Lower lobe of right lung (tissue), 2 donors: ENCODE results near the gene RELB. TPM values are rescaled to one million over a fixed set of nuclear protein-coding genes. Genes with fewer than 3 reads are reported as not detected.

Experiments
- ATAC-seq, 2 donors: fragments of 200-7000 bp; cut with Tn5 transposase; one replicate each; pipeline ENCODE4 v1.9.1; 2020 to 2022; ENCODE audit warnings: mild to moderate bottlenecking in 2 of 2, moderate library complexity in 2 of 2
- DNase-seq: peaks from one replicate; pipeline ENCODE4 v3.0.0-alpha.2; 2020
- H3K27ac ChIP-seq: fragments of 200-600 bp; one replicate; pipeline ENCODE4 v1.8.0; 2022
- H3K27me3 ChIP-seq: fragments of 200-600 bp; one replicate; pipeline ENCODE4 v1.8.0; 2022; ENCODE audit warnings: low read depth
- H3K36me3 ChIP-seq: fragments of 200-600 bp; one replicate; pipeline ENCODE4 v1.8.0; 2022; ENCODE audit warnings: mild to moderate bottlenecking
- H3K4me1 ChIP-seq: fragments of 200-600 bp; one replicate; pipeline ENCODE4 v1.8.0; 2022
- H3K4me3 ChIP-seq: fragments of 200-600 bp; one replicate; pipeline ENCODE4 v1.8.0; 2022; ENCODE audit warnings: mild to moderate bottlenecking
- H3K9me3 ChIP-seq: fragments of 200-600 bp; one replicate; pipeline ENCODE4 v1.8.0; 2022
- intact Hi-C: fragments of 100-400 bp; cut with DNase I; formaldehyde crosslinking; loops from one replicate; pipeline ENCODE4 v1.11.0; 2022
- total RNA-seq: library from RNA; stranded (reverse); fragmentation: NEBNext Ultra II Directional; extraction: Animal tissue kit (Norgen Biotek cat#: 25700); gene quantifications from one replicate; pipeline ENCODE4 v1.2.1, GENCODE V29; 2021
- TF ChIP-seq, protein P1 (sequence below): fragments of 200-600 bp; IDR thresholded peaks from one replicate; pipeline ENCODE4 v1.8.0; 2022; ENCODE audit warnings: antibody characterized with exemption, mild to moderate bottlenecking
- donor health status: DM: no; HTN: yes; CAD: no; lungs with severe emphysema.

The RELB gene
- total RNA-seq, 1 donor from 2014 or later, result 12.2 TPM

DNA sequence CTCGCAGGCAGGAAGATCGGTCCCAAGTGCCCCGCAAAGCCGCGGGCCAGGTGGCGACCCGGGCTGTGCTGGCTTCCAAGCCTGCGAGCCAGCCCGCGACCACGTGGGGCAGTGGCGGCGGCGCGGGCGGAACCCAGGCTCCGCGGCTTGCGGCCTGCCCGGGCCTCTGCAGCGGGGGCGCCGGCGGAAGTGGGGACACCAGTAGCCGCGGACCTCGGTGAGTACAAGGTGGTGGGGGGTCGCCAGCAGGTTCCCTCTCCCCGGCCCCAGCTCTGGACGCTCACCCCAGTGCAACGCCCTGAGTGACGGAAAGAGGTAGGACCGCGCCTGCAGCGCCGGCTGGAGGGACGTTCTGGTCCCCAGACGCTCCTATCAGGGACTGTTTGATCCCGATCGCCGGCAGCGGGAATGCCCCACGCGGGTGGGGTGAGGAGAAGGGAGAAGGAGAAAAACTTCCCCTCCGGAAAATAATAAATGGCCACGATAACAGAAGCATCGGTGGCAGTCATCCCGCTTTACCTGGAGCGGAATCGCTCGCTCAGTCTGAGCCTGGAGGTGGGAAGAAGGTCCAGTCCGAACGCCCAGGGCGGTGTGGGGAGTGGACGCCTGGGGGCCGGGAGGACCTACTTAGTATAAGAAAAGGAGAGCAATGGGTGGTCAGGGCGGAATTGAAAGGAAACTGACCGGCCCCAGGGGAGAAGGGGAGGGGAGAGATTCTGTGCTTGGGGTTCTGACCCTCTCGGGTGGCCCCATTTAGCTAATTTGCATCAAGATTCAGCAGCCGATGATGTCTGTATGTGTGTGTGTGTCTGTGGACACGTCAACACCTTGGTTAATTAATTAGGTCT lies 78.0 kb downstream of the RELB start, which contains the start of gene GEMIN7:
TSS of gene GEMIN7 (plus strand) at position 198 of the 848 bp plus-strand sequence. CDS start 10,855 bp downstream, outside the sequence.
- Histone ChIP-seq H3K9me3 (no peaks in the 10 kb centered on the region), H3K4me1 (peaks cover 47% of the 10 kb centered on the region), H3K4me3 (peak within 1 kb of the TSS; percentile 99), H3K36me3 (peaks cover 19% of the 10 kb centered on the region), H3K27ac (peak within 1 kb of the TSS; percentile 80), H3K27me3 (no peaks in the 10 kb centered on the region)
- ATAC-seq (peak; percentile 81 to 82), DNase-seq (peak; percentile 81)
- intact Hi-C loops, result no loop called here
- TF ChIP-seq, protein P1, sequence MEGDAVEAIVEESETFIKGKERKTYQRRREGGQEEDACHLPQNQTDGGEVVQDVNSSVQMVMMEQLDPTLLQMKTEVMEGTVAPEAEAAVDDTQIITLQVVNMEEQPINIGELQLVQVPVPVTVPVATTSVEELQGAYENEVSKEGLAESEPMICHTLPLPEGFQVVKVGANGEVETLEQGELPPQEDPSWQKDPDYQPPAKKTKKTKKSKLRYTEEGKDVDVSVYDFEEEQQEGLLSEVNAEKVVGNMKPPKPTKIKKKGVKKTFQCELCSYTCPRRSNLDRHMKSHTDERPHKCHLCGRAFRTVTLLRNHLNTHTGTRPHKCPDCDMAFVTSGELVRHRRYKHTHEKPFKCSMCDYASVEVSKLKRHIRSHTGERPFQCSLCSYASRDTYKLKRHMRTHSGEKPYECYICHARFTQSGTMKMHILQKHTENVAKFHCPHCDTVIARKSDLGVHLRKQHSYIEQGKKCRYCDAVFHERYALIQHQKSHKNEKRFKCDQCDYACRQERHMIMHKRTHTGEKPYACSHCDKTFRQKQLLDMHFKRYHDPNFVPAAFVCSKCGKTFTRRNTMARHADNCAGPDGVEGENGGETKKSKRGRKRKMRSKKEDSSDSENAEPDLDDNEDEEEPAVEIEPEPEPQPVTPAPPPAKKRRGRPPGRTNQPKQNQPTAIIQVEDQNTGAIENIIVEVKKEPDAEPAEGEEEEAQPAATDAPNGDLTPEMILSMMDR, result peak; percentile 30

DNA sequence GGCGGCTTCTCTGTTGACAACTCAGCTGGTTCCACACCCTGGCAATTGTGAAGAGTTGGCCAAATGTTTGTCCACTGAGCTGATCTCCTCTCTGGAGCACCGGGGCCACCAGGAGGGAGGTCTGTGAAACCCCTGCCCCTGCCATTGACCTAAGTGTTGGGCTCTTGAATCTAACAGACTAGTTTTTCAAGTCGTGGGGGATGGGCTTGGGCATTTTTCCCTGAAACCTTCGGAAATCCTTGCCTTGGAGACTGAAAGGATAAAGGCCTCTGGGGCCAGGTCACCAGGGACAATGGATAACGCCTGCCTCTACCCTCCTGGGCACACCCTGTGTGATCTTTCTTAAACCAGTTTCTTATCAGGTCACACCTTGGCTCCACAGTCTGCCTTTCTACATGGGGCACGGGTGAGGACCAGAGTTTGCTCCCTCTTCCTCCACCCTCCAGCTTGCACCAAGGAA lies 78.7 kb downstream of the RELB start:
- no peak for DNase-seq
- ATAC-seq, result no peak
- intact Hi-C loops, result no loop called here
- TF ChIP-seq, protein P1, result no peak
- Histone ChIP-seq H3K27me3 (no peaks in the 10 kb centered on the region), H3K36me3 (peaks cover 24% of the 10 kb centered on the region), H3K4me3 (peak overlapping the region; percentile 99), H3K27ac (peak overlapping the region; percentile 80), H3K9me3 (no peaks in the 10 kb centered on the region), H3K4me1 (peaks cover 41% of the 10 kb centered on the region)

DNA sequence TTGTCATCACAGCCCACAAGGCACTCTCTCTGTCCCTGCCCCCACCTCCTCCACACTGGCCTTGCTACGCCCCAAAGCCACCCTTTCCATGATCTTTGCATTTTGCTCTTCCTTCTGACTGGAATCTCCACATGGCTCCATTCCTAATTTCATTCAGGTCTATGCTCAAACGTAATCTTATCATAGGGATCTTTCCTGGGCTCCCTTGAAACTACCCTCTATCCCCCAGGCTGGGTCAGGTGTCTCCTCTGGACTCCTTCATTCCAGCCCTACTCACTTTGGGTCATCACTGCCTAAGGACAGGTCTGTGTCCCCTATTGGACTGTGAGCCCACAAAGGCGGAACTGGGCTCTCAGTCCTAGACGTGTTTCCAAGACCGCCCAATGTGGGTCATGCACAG lies 80.9 kb downstream of the RELB start:
- ATAC-seq, result no peak
- no peak overlapping the region for H3K27ac ChIP-seq
- TF ChIP-seq, protein P1, result no peak
- H3K4me3 ChIP-seq, result no peak overlapping the region
- H3K27me3 ChIP-seq, result no peaks in the 10 kb centered on the region
- H3K9me3 ChIP-seq, result no peaks in the 10 kb centered on the region
- H3K36me3 ChIP-seq, result peaks cover 29% of the 10 kb centered on the region
- intact Hi-C loops, result no loop called here
- DNase-seq, result no peak
- peaks cover 30% of the 10 kb centered on the region for H3K4me1 ChIP-seq

DNA sequence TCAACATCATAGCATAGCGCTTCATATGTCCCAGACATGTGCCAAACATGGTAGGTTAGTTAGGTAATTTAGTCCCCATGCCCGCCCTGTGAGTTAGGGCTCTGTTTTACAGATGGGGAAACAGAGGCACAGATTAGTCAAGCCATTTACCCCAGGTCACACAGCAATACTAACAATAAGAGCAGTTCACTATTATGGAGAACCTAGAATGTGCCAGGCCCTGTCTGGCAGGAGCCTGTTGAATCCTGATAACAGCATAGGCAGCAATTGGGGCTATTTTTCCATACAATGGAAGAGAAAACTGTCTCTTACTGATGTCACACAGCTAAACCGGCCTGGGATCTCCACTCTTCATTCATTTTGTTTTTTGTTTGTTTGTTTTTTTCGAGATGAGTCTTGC lies 85.2 kb downstream of the RELB start:
- intact Hi-C loops, result no loop called here

DNA sequence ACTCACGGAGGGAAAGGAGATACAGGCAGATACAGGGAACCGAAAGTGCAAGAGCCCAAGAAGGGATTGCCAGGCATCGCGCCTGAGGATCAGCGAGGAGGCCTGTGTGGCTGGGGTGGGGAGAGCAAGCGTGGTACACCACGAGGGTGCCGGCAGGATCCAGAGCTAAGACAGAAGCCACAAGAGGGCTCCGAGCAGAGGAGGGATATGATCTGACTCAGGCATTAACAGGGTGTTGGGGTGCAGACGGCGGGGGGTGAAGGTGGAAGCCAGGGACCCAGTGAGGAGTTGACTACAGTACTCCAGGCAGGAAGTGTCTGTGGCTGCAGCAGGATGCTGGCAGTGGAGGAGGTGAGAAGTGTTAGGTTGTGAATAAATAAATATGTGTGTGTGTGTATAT lies 86.3 kb downstream of the RELB start:
- Histone ChIP-seq H3K36me3 (peaks cover 34% of the 10 kb centered on the region), H3K4me1 (peaks cover 7% of the 10 kb centered on the region), H3K27me3 (no peaks in the 10 kb centered on the region), H3K9me3 (no peaks in the 10 kb centered on the region), H3K4me3 (no peak overlapping the region), H3K27ac (no peak overlapping the region)
- intact Hi-C loops, result no loop called here
- DNase-seq (no peak), ATAC-seq (no peak)
- TF ChIP-seq, protein P1, result no peak

More for the DNA sequence above, 85.2 kb downstream of the RELB start:
- no peaks in the 10 kb centered on the region for H3K27me3 ChIP-seq
- DNase-seq (no peak), ATAC-seq (no peak)
- H3K4me3 ChIP-seq, result no peak overlapping the region
- H3K4me1 ChIP-seq, result peaks cover 7% of the 10 kb centered on the region
- H3K36me3 ChIP-seq, result peaks cover 44% of the 10 kb centered on the region
- H3K27ac ChIP-seq, result no peak overlapping the region
- H3K9me3 ChIP-seq, result no peaks in the 10 kb centered on the region
- TF ChIP-seq, protein P1, result no peak

Other genes with a start within 250 kb of the RELB start
- 2.3 TPM for gene CBLC, start 223.6 kb upstream of the RELB start, total RNA-seq
- 205 TPM for gene BCAM, start 192.4 kb upstream of the RELB start, total RNA-seq
- gene NECTIN2, start 155.2 kb upstream of the RELB start, total RNA-seq, result 75.1 TPM
- gene TOMM40, start 110.2 kb upstream of the RELB start, total RNA-seq, result 40.8 TPM
- 447 TPM for gene APOE, start 95.7 kb upstream of the RELB start, total RNA-seq
- gene APOC1, start 86.9 kb upstream of the RELB start, total RNA-seq, result 816 TPM
- gene APOC4, start 59.2 kb upstream of the RELB start, total RNA-seq, result 0.68 TPM
- 30.2 TPM for gene APOC2, start 55.4 kb upstream of the RELB start, total RNA-seq
- gene CLPTM1, start 46.1 kb upstream of the RELB start, total RNA-seq, result 104 TPM
- gene CLASRP, start 37.6 kb downstream of the RELB start, total RNA-seq, result 71.7 TPM
- gene ZNF296, start 75.0 kb downstream of the RELB start, total RNA-seq, result 1.7 TPM
- 16.1 TPM for gene GEMIN7, start 77.8 kb downstream of the RELB start, total RNA-seq
- gene PPP1R37, start 91.7 kb downstream of the RELB start, total RNA-seq, result 29.1 TPM
- not detected for gene NKPD1, start 159.5 kb downstream of the RELB start, total RNA-seq
- gene TRAPPC6A, start 176.8 kb downstream of the RELB start, total RNA-seq, result 18.4 TPM
- gene BLOC1S3, start 177.3 kb downstream of the RELB start, total RNA-seq, result 15.9 TPM
- 3.6 TPM for gene EXOC3L2, start 243.9 kb downstream of the RELB start, total RNA-seq
- 32.5 TPM for gene MARK4, start 249.8 kb downstream of the RELB start, total RNA-seq